H1 (cell line): ENCODE data around the gene HSD17B2. TPM values are rescaled to one million over a fixed set of nuclear protein-coding genes. Genes with fewer than 3 reads are reported as not detected.

Experiments used
- CTCF ChIA-PET: fragments of 300-600 bp; sonication (Branson Sonifier 250); formaldehyde crosslinking; loops from one replicate; lab custom pipeline; 2021; ENCODE audit not compliant: partially characterized antibody; lab: Charles Lee
- POLR2A ChIA-PET: fragments of 300-600 bp; sonication (Branson Sonifier 250); formaldehyde crosslinking; loops from one replicate; lab custom pipeline; 2021; ENCODE audit warnings: inconsistent platforms; ENCODE audit not compliant: partially characterized antibody; lab: Charles Lee
- DNase-seq, 2 experiments: peaks; one replicate each; pipeline versions ENCODE4 v3.0.0 to v3.0.0-alpha.2; 2010 to 2022; ENCODE audit warnings: low spot score in 2 of 2, low read depth in 1 of 2, mixed read lengths in 1 of 2
- FAIRE-seq: peaks from 2 replicates; lab custom pipeline; 2011; peaks lifted over from hg19 to GRCh38; lab: Jason Lieb, UNC
- H2AFZ ChIP-seq: 2 replicates; pipeline ENCODE4 v1.8.1; 2012; ENCODE audit warnings: low read length, inconsistent platforms
- H2AK5ac ChIP-seq: 2 replicates; pipeline ENCODE4 v1.6.1; 2013; ENCODE audit warnings: low read depth, low read length
- H2BK120ac ChIP-seq: replicated peaks from 2 replicates; pipeline ENCODE3; 2013; ENCODE audit warnings: low read depth, low read length, inconsistent platforms
- H2BK12ac ChIP-seq: 2 replicates; pipeline ENCODE4 v1.6.1; 2013; ENCODE audit warnings: low read depth, low read length
- H2BK15ac ChIP-seq: 2 replicates; pipeline ENCODE4 v1.6.1; 2013; ENCODE audit warnings: low read length
- H2BK20ac ChIP-seq: 2 replicates; pipeline ENCODE4 v1.6.1; 2013; ENCODE audit warnings: low read length
- H2BK5ac ChIP-seq: 2 replicates; pipeline ENCODE4 v1.6.1; 2013; ENCODE audit warnings: low read depth, low read length
- H3K14ac ChIP-seq: 2 replicates; pipeline ENCODE4 v1.6.1; 2013; ENCODE audit warnings: inconsistent platforms; ENCODE audit not compliant: insufficient read length
- H3K18ac ChIP-seq: 2 replicates; pipeline ENCODE4 v1.6.1; 2013; ENCODE audit warnings: low read length; ENCODE audit errors: extremely low read depth
- H3K23ac ChIP-seq: 2 replicates; pipeline ENCODE4 v1.6.1; 2013; ENCODE audit warnings: inconsistent platforms; ENCODE audit not compliant: insufficient read length
- H3K23me2 ChIP-seq: 2 replicates; pipeline ENCODE4 v1.6.1; 2013; ENCODE audit warnings: low read depth, low read length
- H3K27ac ChIP-seq: 2 replicates; pipeline ENCODE4 v1.6.1; 2011; ENCODE audit warnings: low read depth, low read length, inconsistent platforms
- H3K27me3 ChIP-seq, 4 experiments: replicated peaks in 1 of 4; 1 replicate in 1 of 4; 2 replicates in 3 of 4; pipeline versions ENCODE4 v1.6.1 to v1.8.1; 2011 to 2013; ENCODE audit warnings: low read length in 3 of 4, mild to moderate bottlenecking in 3 of 4, inconsistent platforms in 2 of 4, mixed read lengths in 2 of 4, moderate library complexity in 1 of 4; ENCODE audit not compliant: control insufficient read depth in 3 of 4, insufficient read depth in 3 of 4; ENCODE audit errors: extremely low read depth in 1 of 4
- H3K36me3 ChIP-seq, 4 experiments: 2 replicates each; pipeline versions ENCODE4 v1.6.1 to v1.8.1; 2011 to 2013; ENCODE audit warnings: mild to moderate bottlenecking in 4 of 4, low read length in 3 of 4, moderate library complexity in 2 of 4, control low read depth in 1 of 4, inconsistent platforms in 1 of 4; ENCODE audit not compliant: insufficient read depth in 4 of 4, control insufficient read depth in 2 of 4
- H3K4ac ChIP-seq: replicated peaks from 2 replicates; pipeline ENCODE3; 2013; ENCODE audit warnings: low read length, low read depth, mixed read lengths, inconsistent platforms; ENCODE audit not compliant: insufficient read length
- H3K4me1 ChIP-seq, 4 experiments: replicated peaks in 1 of 4; 1 replicate in 1 of 4; 2 replicates in 3 of 4; pipeline versions ENCODE4 v1.6.1 to v1.8.1; 2011 to 2013; ENCODE audit warnings: low read length in 3 of 4, inconsistent platforms in 2 of 4, mixed read lengths in 1 of 4; ENCODE audit not compliant: insufficient read depth in 4 of 4, control insufficient read depth in 3 of 4
- H3K4me2 ChIP-seq, 2 experiments: 2 replicates each; pipeline versions ENCODE4 v1.6.1 to v1.8.1; 2011 to 2013; ENCODE audit warnings: low read depth in 2 of 2, low read length in 2 of 2, control low read depth in 1 of 2, inconsistent platforms in 1 of 2, mild to moderate bottlenecking in 1 of 2; ENCODE audit not compliant: insufficient read depth in 1 of 2
- H3K4me3 ChIP-seq, 4 experiments: fragments of 200-600, 300-600 bp in 1 of 4; sonication (generic), shearing (Covaris generic), sonication (Bioruptor Twin) in 1 of 4; 2 replicates each; pipeline versions ENCODE4 v1.5.1 to v1.8.1; 2011 to 2016; ENCODE audit warnings: low read length in 4 of 4, low read depth in 3 of 4, control low read depth in 2 of 4, inconsistent platforms in 2 of 4, mild to moderate bottlenecking in 2 of 4, mixed read lengths in 1 of 4, moderate library complexity in 1 of 4; ENCODE audit not compliant: insufficient read depth in 2 of 4; ENCODE audit errors: extremely low read depth in 1 of 4
- H3K56ac ChIP-seq: replicated peaks from 2 replicates; pipeline ENCODE3; 2013; ENCODE audit warnings: low read depth, mild to moderate bottlenecking, mixed read lengths, low read length, inconsistent platforms; ENCODE audit not compliant: insufficient read length
- H3K79me1 ChIP-seq: 2 replicates; pipeline ENCODE4 v1.6.1; 2013; ENCODE audit warnings: low read depth, low read length, control low read depth
- H3K79me2 ChIP-seq, 2 experiments: 2 replicates each; pipeline versions ENCODE4 v1.6.1 to v1.8.1; 2012 to 2013; ENCODE audit warnings: low read length in 2 of 2, mild to moderate bottlenecking in 2 of 2, inconsistent platforms in 1 of 2; ENCODE audit not compliant: insufficient read depth in 2 of 2, control insufficient read depth in 1 of 2
- H3K9ac ChIP-seq, 4 experiments: replicated peaks in 1 of 4; 1 replicate in 1 of 4; 2 replicates in 3 of 4; pipeline versions ENCODE4 v1.6.1 to v1.8.1; 2011 to 2013; ENCODE audit warnings: low read depth in 3 of 4, low read length in 3 of 4, control low read depth in 2 of 4, mild to moderate bottlenecking in 2 of 4, moderate library complexity in 2 of 4, inconsistent platforms in 1 of 4; ENCODE audit errors: extremely low read depth in 1 of 4
- H3K9me3 ChIP-seq, 2 experiments: 2 replicates each; pipeline versions ENCODE4 v1.6.1 to v1.8.1; 2012 to 2013; ENCODE audit warnings: mild to moderate bottlenecking in 2 of 2, moderate library complexity in 2 of 2, control low read depth in 1 of 2, inconsistent platforms in 1 of 2, low read depth in 1 of 2, low read length in 1 of 2, mixed read lengths in 1 of 2; ENCODE audit not compliant: insufficient read depth in 2 of 2
- H4K20me1 ChIP-seq, 2 experiments: replicated peaks in 1 of 2; 2 replicates each; pipeline versions ENCODE3 to v1.8.1; 2011 to 2013; ENCODE audit warnings: inconsistent platforms in 2 of 2, low read length in 2 of 2, mild to moderate bottlenecking in 1 of 2; ENCODE audit not compliant: insufficient read depth in 2 of 2, control insufficient read depth in 1 of 2
- H4K5ac ChIP-seq: 2 replicates; pipeline ENCODE4 v1.6.1; 2013; ENCODE audit warnings: low read length, low read depth, mixed read lengths, inconsistent platforms; ENCODE audit not compliant: insufficient read length
- H4K8ac ChIP-seq: 2 replicates; pipeline ENCODE4 v1.8.0; 2013; ENCODE audit warnings: mild to moderate bottlenecking, moderate library complexity, low read length, inconsistent platforms; ENCODE audit not compliant: insufficient read depth; ENCODE audit errors: extremely low read depth
- H4K91ac ChIP-seq: replicated peaks from 2 replicates; pipeline ENCODE3; 2013; ENCODE audit warnings: low read length, mixed read lengths, inconsistent platforms; ENCODE audit not compliant: insufficient read length
- CTBP2 ChIP-seq: IDR thresholded peaks from 2 replicates; pipeline ENCODE4 v1.7.0; 2011; ENCODE audit warnings: borderline replicate concordance, mild to moderate bottlenecking, moderate library complexity, mixed read lengths, low read length; ENCODE audit not compliant: insufficient read depth, insufficient read length
- E2F6 ChIP-seq: IDR thresholded peaks from 2 replicates; pipeline ENCODE4 v1.6.1; 2012; ENCODE audit warnings: inconsistent platforms
- MAX ChIP-seq: IDR thresholded peaks from 2 replicates; pipeline ENCODE4 v1.6.1; 2012; ENCODE audit warnings: inconsistent platforms
- NANOG ChIP-seq: IDR thresholded peaks from 2 replicates; pipeline ENCODE4 v1.6.1; 2011; ENCODE audit warnings: low read length, low read depth, mild to moderate bottlenecking, inconsistent platforms; ENCODE audit not compliant: insufficient read depth, poor library complexity, severe bottlenecking
- PHF8 ChIP-seq: fragments of 200-600 bp; sonication (generic); conservative IDR thresholded peaks from 2 replicates; pipeline ENCODE4 v1.7.1; 2012; ENCODE audit warnings: low read depth, mild to moderate bottlenecking, inconsistent platforms, low read length, moderate library complexity
- POU5F1 ChIP-seq: IDR thresholded peaks from 2 replicates; pipeline ENCODE4 v1.6.1; 2011; ENCODE audit warnings: low read depth, mild to moderate bottlenecking, low read length, moderate library complexity
- RBBP5 ChIP-seq: IDR thresholded peaks from 2 replicates; pipeline ENCODE4 v1.7.1; 2012; ENCODE audit warnings: low read depth, mild to moderate bottlenecking, inconsistent platforms, low read length, moderate library complexity, borderline replicate concordance
- SP1 ChIP-seq: IDR thresholded peaks from 2 replicates; pipeline ENCODE4 v1.6.1; 2011; ENCODE audit warnings: low read depth, low read length
- USF2 ChIP-seq: IDR thresholded peaks from 2 replicates; pipeline ENCODE4 v1.6.1; 2011; ENCODE audit warnings: low read length, improper control_type of control experiment
- WGBS, 2 experiments: shearing (Covaris generic) in 1 of 2; methylation state at CpG; one replicate each; pipeline versions ENCODE4 v1.1.6 to v1.1.7; 2013 to 2015; ENCODE audit warnings: low lambda C conversion rate in 2 of 2, mixed read lengths in 2 of 2, inconsistent platforms in 1 of 2, low coverage in 1 of 2, missing lambda C conversion rate in 1 of 2; ENCODE audit not compliant: insufficient replicate concordance in 2 of 2, insufficient coverage in 1 of 2, insufficient read length in 1 of 2; ENCODE audit errors: extremely low coverage in 1 of 2, missing lambda C conversion rate in 1 of 2; 5-methylcytosine and 5-hydroxymethylcytosine counted together
- polyA plus RNA-seq, 7 experiments: library from polyadenylated mRNA; depleted of rRNA in 3 of 7; stranded (reverse) in 5 of 7; unstranded in 2 of 7; fragments of >200 nt in 5 of 7; fragments of 200-250 nt in 2 of 7; gene quantifications; 1 replicate in 5 of 7; 2 replicates in 1 of 7; 4 replicates in 1 of 7; pipeline versions ENCODE4 v1.2.1 to v1.2.3, GENCODE V29; 2011 to 2013; ENCODE audit warnings: missing spikeins in 2 of 7, mixed read lengths in 2 of 7
- total RNA-seq: library from RNA; stranded (reverse); fragmentation: NEBNext Ultra II Directional; extraction: Animal tissue kit (Norgen Biotek cat#: 25700); gene quantifications from 2 replicates; pipeline ENCODE4 v1.2.1, GENCODE V29; 2021

HSD17B2 gene
- total and polyA plus RNA-seq, 2 of the 8 experiments (the other 6 are each of a cell fraction or from before 2014, with no cell fraction given), result not detected

GRCh38 chr16:82094942-82095540, 60.0 kb downstream of the HSD17B2 start:
- Histone ChIP-seq H3K4me1 (peaks cover 0 to 11% (median 6%) of the 10 kb centered on the region in 4 experiments; a peak in 5 of 7 replicates), H3K56ac (no peak overlapping the region), H3K9ac (peak overlapping the region in 1 of 4 experiments; percentile 13; a peak in 1 of 7 replicates), H2BK120ac (peak overlapping the region; percentile 26), H4K8ac (no peak overlapping the region), H3K27ac (no peak overlapping the region), H4K91ac (no peak overlapping the region), H2BK20ac (no peak overlapping the region; the same call in 1 of the 2 replicates), H2BK15ac (no peak overlapping the region), H4K20me1 (no peaks in the 10 kb centered on the region), H3K4ac (no peak overlapping the region), H3K4me3 (peak overlapping the region in 2 of 4 experiments; percentile 16 to 21; a peak in 1 of 8 replicates), H2AFZ (no peak overlapping the region), H3K36me3 (no peaks in the 10 kb centered on the region), H4K5ac (no peak overlapping the region), H3K79me2 (no peaks in the 10 kb centered on the region), H3K4me2 (peak overlapping the region; percentile 42 to 75), H2BK5ac (peak overlapping the region; percentile 71; the same call in 1 of the 2 replicates), H3K79me1 (no peaks in the 10 kb centered on the region), H3K23ac (no peak overlapping the region), H3K27me3 (no peaks in the 10 kb centered on the region), H2AK5ac (no peak overlapping the region), H2BK12ac (peak overlapping the region; percentile 94), H3K23me2 (no peaks in the 10 kb centered on the region; the same call in 1 of the 2 replicates), H3K18ac (peak overlapping the region; percentile 29; the same call in 1 of the 2 replicates), H3K9me3 (no peaks in the 10 kb centered on the region), H3K14ac (no peak overlapping the region)
- FAIRE-seq, result peak; percentile 91
- WGBS, 2 experiments, result 23% methylated on average over 8 of the region's 8 CpGs; no CpG with 5 or more reads in 1 of the 2 experiments
- POLR2A ChIA-PET, result interaction anchor here (1.4 to 1.5 kb wide), 3 partner anchors 27 to 75 kb away, joined by 3 to 4 read pairs (median 3); partner anchors contain the start of gene MPHOSPH6
- DNase-seq, result peak in 1 of 2 experiments; percentile 10
- CTCF ChIA-PET, result interaction anchor here (0.6 to 1.6 kb wide), 7 partner anchors 9 to 249 kb away, joined by 3 to 4 read pairs (median 3); no protein-coding TSS in a partner anchor
- TF ChIP-seq RBBP5, result no peak
- TF ChIP-seq NANOG, result no peak
- peak; percentile 34; the same call in 1 of the 2 replicates for TF ChIP-seq MAX
- TF ChIP-seq SP1, result 0 out of 2 replicates have a peak, but pooled peaks have one; percentile 21
- no peak for TF ChIP-seq POU5F1
- no peak for TF ChIP-seq PHF8
- TF ChIP-seq USF2, result no peak
- TF ChIP-seq CTBP2, result no peak
- TF ChIP-seq E2F6, result peak; percentile 54; the same call in 1 of the 2 replicates
